Kidney (tissue), 14 donors: ENCODE data around the gene PTGDR2. TPM values are rescaled to one million over a fixed set of nuclear protein-coding genes. Genes with fewer than 3 reads are reported as not detected.

Experiments used
- DNase-seq, 5 donors: peaks; one replicate each; pipeline ENCODE4 v3.0.0-alpha.2; 2013 to 2020
- FAIRE-seq: peaks from 2 replicates; lab custom pipeline; 2012; peaks lifted over from hg19 to GRCh38; lab: Jason Lieb, UNC
- H3K27ac ChIP-seq, 2 donors: one replicate each; pipeline ENCODE4 v1.7.0; 2013; ENCODE audit warnings: low read depth in 2 of 2, low read length in 2 of 2, inconsistent platforms in 1 of 2
- H3K27me3 ChIP-seq: one replicate; pipeline ENCODE4 v1.7.1; 2013; ENCODE audit warnings: low read length, inconsistent platforms; ENCODE audit not compliant: control insufficient read depth, insufficient read depth
- H3K36me3 ChIP-seq, 3 donors: one replicate each; pipeline versions ENCODE4 v1.7.0 to v1.7.1; 2013; ENCODE audit warnings: low read length in 3 of 3, control low read depth in 1 of 3, inconsistent platforms in 1 of 3; ENCODE audit not compliant: insufficient read depth in 3 of 3, control insufficient read depth in 2 of 3
- H3K4me1 ChIP-seq, 3 donors: one replicate each; pipeline versions ENCODE4 v1.7.0 to v1.7.1; 2013; ENCODE audit warnings: low read length in 3 of 3, inconsistent platforms in 1 of 3, low read depth in 1 of 3; ENCODE audit not compliant: control insufficient read depth in 2 of 3, insufficient read depth in 2 of 3
- H3K4me3 ChIP-seq, 3 donors: one replicate each; pipeline versions ENCODE4 v1.7.0 to v1.8.1; 2013; ENCODE audit warnings: low read length in 3 of 3, control low read depth in 1 of 3, inconsistent platforms in 1 of 3
- H3K9ac ChIP-seq, 3 donors: one replicate each; pipeline versions ENCODE4 v1.7.0 to v1.7.1; 2013; ENCODE audit warnings: low read length in 3 of 3, control low read depth in 1 of 3, inconsistent platforms in 1 of 3
- H3K9me3 ChIP-seq, 3 donors: one replicate each; pipeline versions ENCODE4 v1.7.0 to v1.7.1; 2013; ENCODE audit warnings: low read length in 3 of 3, control low read depth in 1 of 3, inconsistent platforms in 1 of 3; ENCODE audit not compliant: control insufficient read depth in 2 of 3, insufficient read depth in 1 of 3
- CTCF ChIP-seq: IDR thresholded peaks from 3 replicates; pipeline ENCODE4 v1.5.1; 2012; ENCODE audit warnings: mild to moderate bottlenecking, moderate library complexity, borderline replicate concordance; ENCODE audit not compliant: insufficient read depth; ENCODE audit errors: extremely low read depth
- intact Hi-C: fragments of 100-400 bp; cut with DNase I; formaldehyde crosslinking; loops from one replicate; pipeline ENCODE4 v1.11.1; 2022
- polyA plus RNA-seq: library from polyadenylated mRNA; stranded (reverse); fragments of 350-450 nt; fragmentation: Illumina TruSeq; extraction: RNeasy Lipid Tissue Mini Kit (QIAGEN cat#74804); gene quantifications from one replicate; pipeline ENCODE4 v1.2.3, GENCODE V29; 2014; ENCODE audit warnings: low read depth, low replicate concordance; ENCODE audit not compliant: insufficient read depth
- total RNA-seq: library from RNA; stranded (reverse); fragmentation: NEBNext Ultra II Directional; extraction: Animal tissue kit (Norgen Biotek cat#: 25700); gene quantifications from one replicate; pipeline ENCODE4 v1.2.1, GENCODE V29; 2021
- donor health status: control.
- donor health status: control.
- donor health status: control.
- donor health status: control.
- donor health status: control.
- donor health status: DM: yes; HTN: yes; CAD: no.
- donor health status: Normal renal cell carcinoma (clear cell type).

PTGDR2 gene
- total and polyA plus RNA-seq, 2 donors from 2014 or later: 0.16 TPM; not detected in 1

DNA sequence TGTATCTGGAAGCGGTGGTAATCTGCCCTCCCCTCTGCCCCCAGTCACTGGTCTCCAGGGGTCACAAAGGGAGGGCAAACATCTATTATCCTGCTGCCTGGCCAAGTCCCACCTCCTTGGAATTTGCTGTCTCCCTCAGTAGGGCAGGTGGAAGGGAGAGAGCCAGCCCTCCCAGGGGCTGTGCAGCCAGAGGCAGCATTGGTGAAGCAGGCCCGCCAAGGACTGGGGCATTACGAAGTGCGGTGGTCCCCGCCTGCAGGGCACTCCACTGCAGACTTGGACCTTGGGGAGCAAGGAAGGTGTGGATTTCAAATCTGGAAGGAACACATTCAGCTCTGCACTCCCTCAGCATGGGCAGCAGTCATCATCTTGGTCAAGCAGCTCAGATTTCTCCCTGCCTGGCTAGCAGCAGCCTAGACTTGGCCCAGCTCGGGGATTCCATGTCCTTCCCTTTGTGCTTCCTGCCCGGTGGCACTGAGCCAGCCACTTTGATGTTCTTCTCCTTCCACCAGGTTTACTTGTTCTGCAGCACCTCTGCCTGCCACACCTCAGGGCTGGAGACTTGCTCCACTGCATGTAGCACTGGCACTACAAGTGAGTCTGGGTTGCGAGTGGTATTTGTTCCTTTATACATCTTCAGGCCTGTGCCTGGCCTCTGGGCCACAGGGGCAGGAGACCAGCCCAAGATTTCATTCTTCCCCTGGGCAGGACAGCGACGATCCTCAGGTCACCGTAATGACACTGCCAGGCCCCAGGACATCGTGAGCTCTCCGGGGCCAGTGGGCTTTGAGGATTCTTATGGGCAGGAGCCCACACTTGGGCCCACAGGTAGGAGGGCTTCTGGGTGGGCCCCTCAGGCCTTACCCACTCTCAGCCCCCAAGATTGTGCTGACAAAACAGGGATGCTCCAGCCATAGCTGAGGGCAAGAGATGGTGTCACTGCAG is 18.9 kb upstream of the PTGDR2 start:
- H3K9me3 ChIP-seq: no peaks in the 10 kb centered on the region
- H3K4me1 ChIP-seq: no peaks in the 10 kb centered on the region
- H3K27ac ChIP-seq: no peak overlapping the region
- intact Hi-C loops: no loop called here
- DNase-seq (peak in 1 of 5 donors; percentile 28), FAIRE-seq (no peak)
- H3K36me3 ChIP-seq: no peaks in the 10 kb centered on the region
- no peak overlapping the region for H3K9ac ChIP-seq
- H3K4me3 ChIP-seq: no peak overlapping the region
- TF ChIP-seq CTCF: no peak
- H3K27me3 ChIP-seq: no peaks in the 10 kb centered on the region

DNA sequence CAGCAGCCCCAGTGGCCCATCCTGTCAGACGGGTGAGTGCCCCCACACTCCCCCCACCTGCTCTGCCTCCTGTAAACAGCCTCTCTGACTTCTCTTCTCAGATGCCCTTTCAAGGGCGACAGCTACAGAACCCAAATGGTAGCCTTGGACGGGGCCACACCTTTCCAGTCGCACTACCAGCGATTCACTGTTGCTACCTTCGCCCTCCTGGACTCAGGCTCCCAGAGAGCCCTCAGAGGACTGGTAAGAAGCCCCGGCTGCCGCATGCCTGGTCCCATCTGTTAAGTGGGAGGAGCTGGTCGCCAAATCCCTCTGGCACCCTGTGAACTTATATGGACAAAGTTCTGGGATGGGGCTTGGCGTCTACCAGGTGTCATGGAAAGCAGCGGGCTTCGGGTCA is 17.8 kb upstream of the PTGDR2 start:
- no peaks in the 10 kb centered on the region for H3K36me3 ChIP-seq
- H3K4me1 ChIP-seq: no peaks in the 10 kb centered on the region
- H3K27me3 ChIP-seq: no peaks in the 10 kb centered on the region
- no peak overlapping the region for H3K9ac ChIP-seq
- H3K9me3 ChIP-seq: no peaks in the 10 kb centered on the region
- no peak for TF ChIP-seq CTCF
- DNase-seq (peak in 1 of 5 donors; percentile 23), FAIRE-seq (no peak)
- H3K4me3 ChIP-seq: no peak overlapping the region
- no peak overlapping the region for H3K27ac ChIP-seq
- intact Hi-C loops: no loop called here

- TF ChIP-seq CTCF: no peak
- intact Hi-C loops: no loop called here
- FAIRE-seq (no peak), DNase-seq (peak in 1 of 5 donors; percentile 31)
- no peaks in the 10 kb centered on the region for H3K4me1 ChIP-seq
- no peaks in the 10 kb centered on the region for H3K9me3 ChIP-seq
- H3K27me3 ChIP-seq: no peaks in the 10 kb centered on the region
- no peak overlapping the region for H3K27ac ChIP-seq
- no peak overlapping the region for H3K4me3 ChIP-seq
- H3K9ac ChIP-seq: no peak overlapping the region
- H3K36me3 ChIP-seq: no peaks in the 10 kb centered on the region
Measured at GRCh38 chr11:60872961-60873524, 17.3 kb upstream of the PTGDR2 start.
